Mononuclear cell (primary cell): ENCODE measurements around the gene LRP8. TPM values are rescaled to one million over a fixed set of nuclear protein-coding genes. Genes with fewer than 3 reads are reported as not detected.
A peak's percentile ranks its signal among the peaks of the same experiment; 100 is the strongest.

Experiments
- H3K27me3 ChIP-seq: 2 replicates; pipeline ENCODE4 v1.6.0; 2011; ENCODE audit warnings: low read length, control low read depth; ENCODE audit not compliant: insufficient read depth
- H3K4me1 ChIP-seq: 2 replicates; pipeline ENCODE4 v1.5.1; 2011; ENCODE audit warnings: mild to moderate bottlenecking, low read length, control low read depth; ENCODE audit not compliant: insufficient read depth
- H3K4me3 ChIP-seq: 2 replicates; pipeline ENCODE4 v1.5.1; 2011; ENCODE audit warnings: mild to moderate bottlenecking, low read length, moderate library complexity
- H3K9me3 ChIP-seq: 2 replicates; pipeline ENCODE4 v1.5.1; 2011; ENCODE audit warnings: low read depth, mild to moderate bottlenecking, control low read depth, low read length
- total RNA-seq: library from RNA; depleted of rRNA; stranded (reverse); fragments of >200 nt; gene quantifications from one replicate; pipeline ENCODE4 v1.2.3, GENCODE V29; 2012

The LRP8 gene
- 10.0 TPM for total RNA-seq

DNA sequence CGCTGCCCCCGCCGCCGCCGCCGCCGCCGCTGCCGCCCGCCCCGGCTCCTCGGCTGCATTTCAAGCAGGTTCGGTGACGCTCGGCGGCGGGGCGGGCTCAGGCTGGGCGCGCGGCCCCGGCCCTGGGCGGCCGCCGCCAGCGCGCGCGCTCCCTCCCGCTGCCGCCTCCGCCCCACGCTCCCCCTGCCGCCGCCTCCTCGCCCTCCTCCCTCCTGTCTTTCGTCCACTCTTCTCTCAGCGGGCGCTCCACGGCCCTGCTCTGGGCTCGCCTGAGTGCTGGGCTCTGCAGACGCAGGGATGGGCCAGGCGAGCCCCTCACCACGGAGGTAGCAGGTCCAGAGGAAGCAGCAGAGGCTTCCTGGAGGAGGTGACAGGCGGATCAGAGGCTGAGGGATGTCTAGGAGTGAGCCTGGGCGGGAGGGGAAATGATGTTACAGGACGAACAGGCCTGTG is at the start of gene LRP8:
LRP8 (minus strand) TSS at position 62 of the 453 bp plus-strand sequence. CDS start 158 bp downstream, outside the sequence.
- Histone ChIP-seq H3K4me3 (peak within 1 kb of the TSS; percentile 59), H3K27me3 (no peaks in the 10 kb centered on the region), H3K4me1 (peaks cover 29% of the 10 kb centered on the region), H3K9me3 (no peaks in the 10 kb centered on the region)

DNA sequence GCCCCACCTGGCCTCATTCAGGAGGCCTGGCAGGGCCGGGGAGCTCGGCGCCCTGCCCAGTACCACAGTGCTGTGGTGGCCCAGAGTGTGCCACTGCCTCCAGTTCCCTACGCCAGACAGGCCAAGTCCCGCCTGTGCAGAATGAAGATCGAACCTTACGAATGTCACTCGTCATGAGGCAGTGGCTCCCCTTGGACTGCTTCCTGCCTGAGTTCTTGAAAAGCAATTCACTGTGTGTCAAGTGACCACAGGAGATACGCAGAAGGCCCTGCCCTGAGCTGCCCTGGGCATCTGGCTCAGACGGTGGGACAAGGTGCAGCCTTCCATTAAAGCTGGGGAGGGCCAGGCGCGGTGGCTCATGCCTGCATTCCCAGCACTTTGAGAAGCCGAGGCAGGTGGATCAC is 49.6 kb upstream of the LRP8 start:
- H3K4me3 ChIP-seq: no peak overlapping the region
- H3K4me1 ChIP-seq: no peaks in the 10 kb centered on the region
- H3K9me3 ChIP-seq: no peaks in the 10 kb centered on the region
- H3K27me3 ChIP-seq: no peaks in the 10 kb centered on the region

GRCh38 chr1:53376742-53377437 is 49.0 kb upstream of the LRP8 start:
- Histone ChIP-seq H3K4me1 (no peaks in the 10 kb centered on the region), H3K4me3 (no peak overlapping the region), H3K27me3 (no peaks in the 10 kb centered on the region), H3K9me3 (no peaks in the 10 kb centered on the region)

- no peak overlapping the region for H3K4me3 ChIP-seq
- H3K4me1 ChIP-seq: no peaks in the 10 kb centered on the region
- H3K9me3 ChIP-seq: no peaks in the 10 kb centered on the region
- no peaks in the 10 kb centered on the region for H3K27me3 ChIP-seq
Measured at GRCh38 chr1:53376041-53376461, 48.2 kb upstream of the LRP8 start.

GRCh38 chr1:53375440-53375839 is 47.6 kb upstream of the LRP8 start:
- no peaks in the 10 kb centered on the region for H3K4me1 ChIP-seq
- H3K27me3 ChIP-seq: no peaks in the 10 kb centered on the region
- no peaks in the 10 kb centered on the region for H3K9me3 ChIP-seq
- no peak overlapping the region for H3K4me3 ChIP-seq

DNA sequence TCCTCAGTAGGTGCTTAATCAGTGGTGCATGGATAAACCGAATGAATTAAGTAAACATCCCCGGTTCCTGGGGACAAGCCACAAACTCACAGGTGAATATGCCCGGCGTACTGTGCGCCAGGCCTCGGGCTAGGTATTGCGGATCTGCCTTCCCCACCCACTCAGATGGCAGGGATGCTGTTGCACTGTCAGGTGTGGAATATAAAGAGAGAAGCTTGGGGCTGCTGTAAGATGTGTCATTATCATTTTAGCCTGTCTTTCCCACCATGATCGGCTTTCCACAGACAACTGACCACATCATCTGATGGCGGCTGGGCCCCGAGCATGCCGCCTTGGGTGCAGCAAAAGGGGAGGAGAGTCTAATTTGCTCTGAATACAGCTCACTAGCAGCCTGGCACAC is 45.4 kb upstream of the LRP8 start:
- peaks cover 7% of the 10 kb centered on the region for H3K4me1 ChIP-seq
- no peaks in the 10 kb centered on the region for H3K9me3 ChIP-seq
- no peaks in the 10 kb centered on the region for H3K27me3 ChIP-seq
- no peak overlapping the region for H3K4me3 ChIP-seq

GRCh38 chr1:53372501-53372951 is 44.7 kb upstream of the LRP8 start:
- Histone ChIP-seq H3K27me3 (no peaks in the 10 kb centered on the region), H3K4me3 (no peak overlapping the region), H3K4me1 (peaks cover 15% of the 10 kb centered on the region), H3K9me3 (no peaks in the 10 kb centered on the region)

DNA sequence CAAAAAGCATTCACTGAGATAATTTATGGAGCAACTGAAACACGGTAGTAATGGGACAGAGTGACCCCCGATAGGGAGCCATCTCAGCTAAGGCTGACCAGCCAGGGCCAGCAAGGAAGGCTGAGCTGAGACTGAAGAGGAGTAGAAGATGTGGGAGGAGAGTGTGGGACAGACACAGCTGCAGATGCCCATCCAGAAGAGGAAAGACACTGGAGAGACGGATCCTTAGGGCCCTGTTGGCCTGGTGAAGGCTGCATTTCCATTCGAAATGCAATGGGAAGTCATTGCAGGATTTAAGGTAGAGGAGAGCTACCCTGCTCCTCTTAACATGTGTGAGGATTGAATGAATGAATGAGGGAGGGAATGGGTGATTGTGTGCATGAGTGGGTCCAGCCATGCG is 44.0 kb upstream of the LRP8 start:
- H3K4me1 ChIP-seq: peaks cover 21% of the 10 kb centered on the region

GRCh38 chr1:53371121-53371666 is 43.3 kb upstream of the LRP8 start:
- Histone ChIP-seq H3K9me3 (no peaks in the 10 kb centered on the region), H3K4me3 (no peak overlapping the region), H3K4me1 (peaks cover 24% of the 10 kb centered on the region), H3K27me3 (no peaks in the 10 kb centered on the region)

More for the DNA sequence above, 44.0 kb upstream of the LRP8 start:
- Histone ChIP-seq H3K9me3 (no peaks in the 10 kb centered on the region), H3K4me3 (no peak overlapping the region), H3K27me3 (no peaks in the 10 kb centered on the region)

GRCh38 chr1:53370369-53370961 is 42.6 kb upstream of the LRP8 start:
- no peaks in the 10 kb centered on the region for H3K9me3 ChIP-seq
- no peak overlapping the region for H3K4me3 ChIP-seq
- no peaks in the 10 kb centered on the region for H3K27me3 ChIP-seq
- peaks cover 29% of the 10 kb centered on the region for H3K4me1 ChIP-seq

DNA sequence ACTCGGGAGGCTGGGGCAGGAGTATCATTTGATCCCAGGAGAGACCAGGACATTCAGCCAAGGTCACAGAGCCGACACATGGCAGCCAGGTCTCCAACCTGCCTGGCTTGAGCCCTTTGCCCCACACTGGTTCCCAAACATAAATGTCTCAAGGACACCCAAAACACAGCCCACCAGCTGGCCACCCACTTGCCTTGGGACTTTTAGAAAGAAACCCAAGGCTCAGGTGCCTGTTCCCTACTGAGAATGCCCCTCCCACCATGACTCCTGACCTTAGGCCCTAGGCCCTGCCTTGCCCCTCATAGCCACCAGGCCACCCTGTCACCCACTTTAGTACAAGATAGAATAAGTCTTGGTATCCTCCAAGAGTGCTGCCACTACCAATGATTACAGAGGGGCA is 41.9 kb upstream of the LRP8 start:
- Histone ChIP-seq H3K4me3 (no peak overlapping the region), H3K4me1 (peaks cover 33% of the 10 kb centered on the region), H3K27me3 (no peaks in the 10 kb centered on the region), H3K9me3 (no peaks in the 10 kb centered on the region)

- H3K27me3 ChIP-seq: no peaks in the 10 kb centered on the region
- H3K9me3 ChIP-seq: no peaks in the 10 kb centered on the region
- no peak overlapping the region for H3K4me3 ChIP-seq
- peaks cover 33% of the 10 kb centered on the region for H3K4me1 ChIP-seq
Measured at GRCh38 chr1:53369034-53369750, 41.3 kb upstream of the LRP8 start.

GRCh38 chr1:53368314-53369033 is 40.6 kb upstream of the LRP8 start:
- Histone ChIP-seq H3K27me3 (no peaks in the 10 kb centered on the region), H3K9me3 (no peaks in the 10 kb centered on the region)

GRCh38 chr1:53367503-53368313 is 39.8 kb upstream of the LRP8 start:
- peak overlapping the region; percentile 26 for H3K4me3 ChIP-seq
- no peaks in the 10 kb centered on the region for H3K27me3 ChIP-seq
- no peaks in the 10 kb centered on the region for H3K9me3 ChIP-seq
- peaks cover 33% of the 10 kb centered on the region for H3K4me1 ChIP-seq

More at GRCh38 chr1:53368314-53369033, 40.6 kb upstream of the LRP8 start:
- Histone ChIP-seq H3K4me1 (peaks cover 33% of the 10 kb centered on the region), H3K4me3 (no peak overlapping the region)
